Measurements from ENCODE around the gene GATD1.

GATD1 gene

DNA sequence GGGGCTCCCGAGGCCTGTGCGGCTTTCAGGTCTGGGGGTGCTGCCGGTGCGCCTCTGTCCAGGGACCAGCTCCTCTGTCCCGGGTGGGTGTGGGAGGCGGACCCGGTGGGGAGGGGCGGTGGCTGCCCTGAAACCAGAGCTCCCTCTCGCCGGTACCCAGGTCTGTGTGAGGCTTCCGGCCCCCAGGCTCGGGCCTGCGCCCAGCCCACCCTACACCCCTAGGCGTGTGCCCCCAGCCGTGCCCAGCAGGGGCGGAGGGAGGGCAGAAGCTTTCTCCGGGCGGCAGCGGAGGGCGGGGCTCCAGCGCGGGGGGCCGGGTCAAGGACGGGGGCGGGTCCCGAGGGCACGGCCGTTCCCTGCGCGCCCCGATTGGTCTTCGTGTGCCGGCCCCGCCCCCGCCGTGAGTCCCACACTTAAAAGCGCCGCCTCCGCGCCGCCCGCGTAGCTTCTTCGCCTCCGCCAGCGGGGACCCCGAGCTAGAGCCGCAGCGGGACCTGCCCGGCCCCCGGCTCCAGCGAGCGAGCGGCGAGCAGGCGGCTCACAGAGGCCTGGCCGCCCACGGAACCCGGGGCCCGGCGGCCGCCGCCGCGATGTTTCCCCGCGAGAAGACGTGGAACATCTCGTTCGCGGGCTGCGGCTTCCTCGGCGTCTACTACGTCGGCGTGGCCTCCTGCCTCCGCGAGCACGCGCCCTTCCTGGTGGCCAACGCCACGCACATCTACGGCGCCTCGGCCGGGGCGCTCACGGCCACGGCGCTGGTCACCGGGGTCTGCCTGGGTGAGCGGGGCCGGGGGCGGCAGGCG, 42.0 kb upstream of the GATD1 start:
- H3K27ac ChIP-seq (ENCODE audit: low read length) = peak overlapping the region; percentile 52
- no peak overlapping the region for H2AFZ ChIP-seq (ENCODE audit: low read depth, low read length)

DNA sequence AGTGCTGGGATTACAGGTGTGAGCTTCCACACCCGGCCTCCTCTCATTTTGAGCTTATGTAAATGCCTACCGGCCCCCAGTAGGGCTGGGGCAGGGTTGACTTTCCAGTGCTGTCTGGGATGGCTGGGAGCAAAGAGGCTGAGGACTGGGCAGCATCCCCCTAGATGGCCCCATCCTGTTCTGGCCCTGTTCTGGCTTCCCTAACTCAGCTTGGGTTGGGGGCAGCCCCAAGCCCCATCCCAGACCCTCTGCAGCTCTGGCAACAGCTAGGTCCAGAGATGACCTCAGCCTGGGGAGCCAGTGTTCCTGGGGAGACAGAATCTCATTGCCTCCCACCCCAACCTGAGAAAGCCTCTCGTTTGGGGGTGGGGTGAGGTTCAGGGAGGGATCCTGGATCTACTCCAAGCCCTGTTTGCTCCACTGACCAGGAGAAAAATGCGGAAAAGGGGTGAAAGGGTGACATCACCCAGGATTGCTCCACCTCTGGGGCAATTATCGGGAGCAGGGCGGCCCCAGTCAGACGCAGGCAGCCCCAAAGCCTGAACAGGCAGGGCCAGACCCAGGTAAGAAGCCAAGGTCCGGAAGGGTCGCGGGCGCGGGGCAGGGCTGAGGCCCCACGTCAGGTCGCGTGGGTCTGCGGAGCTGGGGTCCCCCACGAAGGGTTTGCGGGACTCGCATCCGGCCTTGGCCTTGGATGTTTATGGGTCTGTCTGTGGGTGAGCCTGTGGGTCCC, 41.3 kb upstream of the GATD1 start, which contains the start of gene PNPLA2:
Gene PNPLA2 (plus strand): TSS at position 519 of the 733 bp plus-strand sequence. CDS start 805 bp downstream, outside the sequence.
- TF ChIP-seq, protein P1, sequence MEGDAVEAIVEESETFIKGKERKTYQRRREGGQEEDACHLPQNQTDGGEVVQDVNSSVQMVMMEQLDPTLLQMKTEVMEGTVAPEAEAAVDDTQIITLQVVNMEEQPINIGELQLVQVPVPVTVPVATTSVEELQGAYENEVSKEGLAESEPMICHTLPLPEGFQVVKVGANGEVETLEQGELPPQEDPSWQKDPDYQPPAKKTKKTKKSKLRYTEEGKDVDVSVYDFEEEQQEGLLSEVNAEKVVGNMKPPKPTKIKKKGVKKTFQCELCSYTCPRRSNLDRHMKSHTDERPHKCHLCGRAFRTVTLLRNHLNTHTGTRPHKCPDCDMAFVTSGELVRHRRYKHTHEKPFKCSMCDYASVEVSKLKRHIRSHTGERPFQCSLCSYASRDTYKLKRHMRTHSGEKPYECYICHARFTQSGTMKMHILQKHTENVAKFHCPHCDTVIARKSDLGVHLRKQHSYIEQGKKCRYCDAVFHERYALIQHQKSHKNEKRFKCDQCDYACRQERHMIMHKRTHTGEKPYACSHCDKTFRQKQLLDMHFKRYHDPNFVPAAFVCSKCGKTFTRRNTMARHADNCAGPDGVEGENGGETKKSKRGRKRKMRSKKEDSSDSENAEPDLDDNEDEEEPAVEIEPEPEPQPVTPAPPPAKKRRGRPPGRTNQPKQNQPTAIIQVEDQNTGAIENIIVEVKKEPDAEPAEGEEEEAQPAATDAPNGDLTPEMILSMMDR (IDR thresholded peaks at IDR 0.05; ENCODE audit: low read depth, low read length) = no peak
- TF ChIP-seq EZH2phosphoT487 (IDR thresholded peaks at IDR 0.05; ENCODE audit: low read depth) = no peak
- Histone ChIP-seq H3K4me1 (ENCODE audit: low read length) (peaks cover 11% of the 10 kb centered on the region), H3K79me2 (ENCODE audit: low read length) (peaks cover 11% of the 10 kb centered on the region; the same call in 1 of the 2 replicates), H3K9me3 (ENCODE audit: insufficient read depth, low read length) (no peaks in the 10 kb centered on the region), H3K9ac (ENCODE audit: low read length) (peak within 1 kb of the TSS; percentile 86), H3K4me3 (ENCODE audit: low read length) (peak within 1 kb of the TSS; percentile 86), H2AFZ (ENCODE audit: low read depth, low read length) (no peak within 1 kb of the TSS), H3K36me3 (replicated peaks; ENCODE audit: low read depth, low read length) (peaks cover 6% of the 10 kb centered on the region), H3K27me3 (ENCODE audit: low read depth, low read length) (no peaks in the 10 kb centered on the region), H3K4me2 (ENCODE audit: low read length) (peak within 1 kb of the TSS; percentile 99), H4K20me1 (ENCODE audit: insufficient read depth, low read length) (peaks cover 19% of the 10 kb centered on the region), H3K27ac (ENCODE audit: low read length) (peak within 1 kb of the TSS; percentile 52)

More for the DNA sequence above, 42.0 kb upstream of the GATD1 start:
- Histone ChIP-seq H3K27me3 (ENCODE audit: low read depth, low read length) (no peaks in the 10 kb centered on the region), H3K9me3 (ENCODE audit: insufficient read depth, low read length) (no peaks in the 10 kb centered on the region), H3K79me2 (ENCODE audit: low read length) (peaks cover 11% of the 10 kb centered on the region; the same call in 1 of the 2 replicates), H3K4me2 (ENCODE audit: low read length) (peak overlapping the region; percentile 99), H3K4me1 (ENCODE audit: low read length) (peaks cover 11% of the 10 kb centered on the region), H4K20me1 (ENCODE audit: insufficient read depth, low read length) (peaks cover 16% of the 10 kb centered on the region), H3K4me3 (ENCODE audit: low read length) (peak overlapping the region; percentile 86), H3K9ac (ENCODE audit: low read length) (peak overlapping the region; percentile 86), H3K36me3 (replicated peaks; ENCODE audit: low read depth, low read length) (peaks cover 2% of the 10 kb centered on the region)
- TF ChIP-seq, protein P1 (IDR thresholded peaks at IDR 0.05; ENCODE audit: low read depth, low read length) = no peak
- TF ChIP-seq EZH2phosphoT487 (IDR thresholded peaks at IDR 0.05; ENCODE audit: low read depth) = no peak

DNA sequence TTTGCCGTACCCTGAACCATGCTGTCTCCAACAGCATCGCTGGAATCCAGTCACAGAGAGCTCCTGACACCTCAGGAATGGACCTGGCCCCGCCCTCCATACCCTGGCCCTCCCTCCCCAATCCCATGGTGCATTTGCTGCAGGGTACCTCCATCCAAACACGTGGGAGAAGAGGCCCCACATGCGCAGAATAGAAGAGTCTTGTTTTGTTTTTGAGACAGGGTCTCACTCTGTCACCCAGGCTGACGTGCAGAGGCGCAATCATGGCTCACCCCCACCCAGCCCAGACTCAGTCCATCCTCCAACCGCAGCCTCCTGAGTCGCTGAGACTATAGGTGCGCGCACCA, 39.1 kb upstream of the GATD1 start:
- Histone ChIP-seq H3K79me2 (ENCODE audit: low read length) (peaks cover 28% of the 10 kb centered on the region), H3K4me1 (ENCODE audit: low read length) (peaks cover 18% of the 10 kb centered on the region), H3K27me3 (ENCODE audit: low read depth, low read length) (no peaks in the 10 kb centered on the region), H2AFZ (ENCODE audit: low read depth, low read length) (no peak overlapping the region), H3K36me3 (replicated peaks; ENCODE audit: low read depth, low read length) (peaks cover 27% of the 10 kb centered on the region), H4K20me1 (ENCODE audit: insufficient read depth, low read length) (peaks cover 30% of the 10 kb centered on the region), H3K4me3 (ENCODE audit: low read length) (no peak overlapping the region), H3K4me2 (ENCODE audit: low read length) (no peak overlapping the region), H3K9ac (ENCODE audit: low read length) (no peak overlapping the region), H3K9me3 (ENCODE audit: insufficient read depth, low read length) (no peaks in the 10 kb centered on the region), H3K27ac (ENCODE audit: low read length) (no peak overlapping the region)
- TF ChIP-seq EZH2phosphoT487 (IDR thresholded peaks at IDR 0.05; ENCODE audit: low read depth) = no peak
- TF ChIP-seq, protein P1 (IDR thresholded peaks at IDR 0.05; ENCODE audit: low read depth, low read length) = no peak
